ENCODE measurements around the gene TGFBR2.

GRCh38 chr3:30660656-30661055, 54.3 kb downstream of the TGFBR2 start:
- no peak for TF ChIP-seq EZH2phosphoT487 (IDR thresholded peaks at IDR 0.05; ENCODE audit: insufficient read depth, low read depth)
- TF ChIP-seq EZH2 (IDR thresholded peaks at IDR 0.05; ENCODE audit: insufficient read depth, poor library complexity, severe bottlenecking) = no peak
